IPS DF 6.9 (cell line): Measurements from ENCODE around the gene PRMT9.

Experiments
- DNase-seq: peaks from one replicate; pipeline ENCODE4 v3.0.0-alpha.2; 2013; ENCODE audit warnings: low read depth, low spot score
- H3K27ac ChIP-seq: one replicate; pipeline ENCODE4 v1.5.1; 2013; ENCODE audit warnings: low read length, control low read depth
- H3K27me3 ChIP-seq: 2 replicates; pipeline ENCODE4 v1.6.1; 2013; ENCODE audit warnings: mild to moderate bottlenecking, low read length; ENCODE audit not compliant: control insufficient read depth, insufficient read depth
- H3K36me3 ChIP-seq: 2 replicates; pipeline ENCODE4 v1.6.1; 2013; ENCODE audit warnings: low read length; ENCODE audit not compliant: control insufficient read depth, insufficient read depth
- H3K4me1 ChIP-seq: 2 replicates; pipeline ENCODE4 v1.6.1; 2013; ENCODE audit warnings: low read length; ENCODE audit not compliant: control insufficient read depth, insufficient read depth
- H3K4me3 ChIP-seq: 2 replicates; pipeline ENCODE4 v1.5.1; 2013; ENCODE audit warnings: mild to moderate bottlenecking, low read length
- H3K9me3 ChIP-seq: 2 replicates; pipeline ENCODE4 v1.6.1; 2013; ENCODE audit warnings: low read length, inconsistent platforms; ENCODE audit not compliant: control insufficient read depth, insufficient read depth
- WGBS: extraction: QIAGEN DNeasy Blood & Tissue Kit; methylation state at CpG from one replicate; pipeline ENCODE4 v1.1.7; 2013; ENCODE audit warnings: mixed read lengths, missing lambda C conversion rate; ENCODE audit not compliant: insufficient read length, insufficient coverage; 5-methylcytosine and 5-hydroxymethylcytosine counted together

Gene PRMT9

GRCh38 chr4:147640331-147640730 is 43.6 kb downstream of the PRMT9 start:
- no peaks in the 10 kb centered on the region for H3K36me3 ChIP-seq
- no peak overlapping the region for H3K27ac ChIP-seq
- no peaks in the 10 kb centered on the region for H3K4me1 ChIP-seq
- WGBS, result no CpG with 5 or more reads among the region's 1 CpG
- H3K4me3 ChIP-seq, result no peak overlapping the region
- H3K27me3 ChIP-seq, result no peaks in the 10 kb centered on the region
- H3K9me3 ChIP-seq, result no peaks in the 10 kb centered on the region
- DNase-seq, result no peak

DNA sequence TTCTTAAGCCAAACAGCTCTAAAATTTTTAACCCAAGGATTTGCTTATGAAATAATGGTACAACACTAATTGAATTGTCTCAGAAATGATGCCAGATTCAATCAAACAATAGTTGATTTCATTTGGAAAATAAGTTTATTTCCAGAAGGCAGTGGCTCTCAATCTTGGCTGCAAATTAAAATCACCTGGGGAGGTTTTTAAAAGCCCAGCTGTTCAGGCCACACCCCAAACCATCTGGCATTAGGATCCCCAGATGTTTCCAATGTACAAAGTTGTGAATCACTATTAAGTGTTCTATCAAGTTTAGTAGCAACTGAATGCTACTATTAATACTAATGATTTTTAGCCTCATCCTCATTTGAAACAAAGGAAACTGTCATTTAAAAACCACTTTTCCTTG is 44.6 kb downstream of the PRMT9 start:
- H3K27ac ChIP-seq, result no peak overlapping the region
- DNase-seq, result no peak
- H3K36me3 ChIP-seq, result no peaks in the 10 kb centered on the region
- H3K4me3 ChIP-seq, result no peak overlapping the region
- H3K27me3 ChIP-seq, result no peaks in the 10 kb centered on the region
- H3K9me3 ChIP-seq, result no peaks in the 10 kb centered on the region
- H3K4me1 ChIP-seq, result no peaks in the 10 kb centered on the region

DNA sequence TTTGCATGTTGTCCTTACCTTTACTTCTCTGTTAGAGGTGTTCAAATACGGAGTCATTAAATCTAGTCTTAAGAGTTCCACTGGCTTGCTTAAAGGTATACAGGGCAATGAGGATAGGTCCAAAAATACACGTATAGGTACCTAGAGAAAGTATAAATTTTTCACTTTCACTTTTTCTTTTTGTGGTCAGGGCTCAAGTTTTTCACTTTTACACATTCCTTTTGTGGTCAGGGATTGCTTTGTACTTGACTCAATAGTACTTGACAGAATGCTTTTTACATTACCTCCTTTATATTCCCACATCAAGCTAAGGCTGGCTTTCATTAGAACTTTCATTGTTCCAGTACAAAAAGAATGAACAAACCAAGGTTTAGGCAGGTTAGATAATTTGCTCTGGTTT is 45.0 kb downstream of the PRMT9 start:
- no peaks in the 10 kb centered on the region for H3K27me3 ChIP-seq
- no peaks in the 10 kb centered on the region; the same call in 1 of the 2 replicates for H3K36me3 ChIP-seq
- no peak for DNase-seq
- H3K4me3 ChIP-seq, result no peak overlapping the region
- H3K9me3 ChIP-seq, result no peaks in the 10 kb centered on the region
- no peaks in the 10 kb centered on the region for H3K4me1 ChIP-seq
- H3K27ac ChIP-seq, result no peak overlapping the region
- no CpG with 5 or more reads among the region's 2 CpGs for WGBS

DNA sequence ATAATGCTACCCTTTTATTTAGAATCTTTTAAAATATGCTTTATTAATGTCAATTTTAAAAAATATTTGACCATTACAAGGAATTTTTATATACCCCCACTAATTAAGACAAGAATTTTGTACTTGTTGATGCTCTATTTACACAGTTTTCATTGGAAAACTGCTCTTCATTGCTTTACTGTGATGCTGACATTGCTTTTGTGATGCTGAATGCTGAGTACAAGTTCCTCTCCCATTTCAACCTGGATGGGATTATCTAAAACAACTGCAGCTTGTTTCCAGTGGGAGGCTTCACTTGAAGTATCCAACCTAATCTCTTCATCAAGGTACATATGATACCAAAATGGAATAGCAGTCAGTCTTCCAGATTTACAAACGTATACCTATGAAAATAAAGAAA is 45.6 kb downstream of the PRMT9 start:
- DNase-seq, result no peak
- Histone ChIP-seq H3K27me3 (no peaks in the 10 kb centered on the region), H3K4me1 (no peaks in the 10 kb centered on the region), H3K36me3 (no peaks in the 10 kb centered on the region; the same call in 1 of the 2 replicates), H3K27ac (no peak overlapping the region), H3K9me3 (no peaks in the 10 kb centered on the region), H3K4me3 (no peak overlapping the region)
- WGBS, result no CpG with 5 or more reads among the region's 1 CpG

- Histone ChIP-seq H3K4me3 (no peak overlapping the region), H3K9me3 (no peaks in the 10 kb centered on the region), H3K4me1 (no peaks in the 10 kb centered on the region), H3K27me3 (no peaks in the 10 kb centered on the region), H3K36me3 (no peaks in the 10 kb centered on the region; the same call in 1 of the 2 replicates), H3K27ac (no peak overlapping the region)
- DNase-seq, result no peak
Measured at GRCh38 chr4:147635348-147635747, 48.6 kb downstream of the PRMT9 start.

GRCh38 chr4:147633643-147634042 is 50.3 kb downstream of the PRMT9 start:
- no peak overlapping the region for H3K27ac ChIP-seq

GRCh38 chr4:147633113-147633512 is 50.9 kb downstream of the PRMT9 start:
- Histone ChIP-seq H3K36me3 (no peaks in the 10 kb centered on the region; the same call in 1 of the 2 replicates), H3K4me3 (no peak overlapping the region), H3K27ac (no peak overlapping the region), H3K9me3 (no peaks in the 10 kb centered on the region), H3K27me3 (no peaks in the 10 kb centered on the region), H3K4me1 (no peaks in the 10 kb centered on the region)
- WGBS, result no CpG with 5 or more reads among the region's 3 CpGs
- DNase-seq, result no peak

More at GRCh38 chr4:147633643-147634042, 50.3 kb downstream of the PRMT9 start:
- no peaks in the 10 kb centered on the region for H3K27me3 ChIP-seq
- H3K4me3 ChIP-seq, result no peak overlapping the region
- no peak for DNase-seq
- H3K4me1 ChIP-seq, result no peaks in the 10 kb centered on the region
- H3K9me3 ChIP-seq, result no peaks in the 10 kb centered on the region
- no peaks in the 10 kb centered on the region; the same call in 1 of the 2 replicates for H3K36me3 ChIP-seq
- WGBS, result no CpG with 5 or more reads among the region's 1 CpG

DNA sequence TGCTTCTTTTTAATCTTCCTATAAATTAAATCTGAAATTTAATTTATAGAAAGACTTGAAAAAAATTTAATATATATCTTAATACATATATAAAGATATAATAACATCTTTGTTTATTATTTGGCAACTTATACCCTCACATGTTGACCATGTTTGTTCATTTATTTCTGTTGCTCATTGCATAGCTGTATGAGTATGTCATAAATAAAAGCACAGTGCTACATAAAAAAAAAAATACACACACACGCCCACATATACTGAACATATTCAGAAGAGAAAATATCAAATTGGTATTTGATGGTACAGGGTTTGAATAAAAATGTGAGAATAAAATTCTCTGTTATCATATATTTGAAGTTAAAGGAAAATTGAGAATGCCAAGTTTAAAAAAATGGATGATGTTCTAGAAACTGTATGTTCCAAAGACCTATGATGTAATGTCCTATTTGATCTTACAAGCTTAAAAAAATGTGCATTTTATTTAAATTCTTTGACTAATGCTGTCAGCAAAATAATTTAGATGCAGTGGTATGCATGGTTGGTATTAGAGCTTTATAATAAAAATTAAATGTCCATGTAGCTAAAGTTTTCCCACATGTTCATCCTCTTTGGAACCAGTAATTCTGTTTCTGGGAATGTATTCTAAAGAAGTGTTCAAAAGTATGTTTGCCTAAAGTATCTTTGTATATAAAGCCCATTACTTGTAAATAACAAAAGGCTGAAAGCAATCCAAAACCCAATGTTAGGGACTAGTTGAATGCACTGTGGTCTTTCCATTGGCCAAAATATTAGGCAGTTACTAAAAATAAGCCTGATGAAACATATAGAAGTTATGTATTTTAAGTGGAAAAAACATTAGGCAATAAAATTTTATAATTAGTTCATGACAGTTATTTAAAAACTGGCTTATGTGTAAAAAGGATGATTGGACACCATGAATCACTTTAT is 53.9 kb downstream of the PRMT9 start:
- Histone ChIP-seq H3K27me3 (no peaks in the 10 kb centered on the region), H3K4me3 (no peak overlapping the region), H3K36me3 (peaks cover 3% of the 10 kb centered on the region; the same call in 1 of the 2 replicates), H3K9me3 (no peaks in the 10 kb centered on the region), H3K27ac (no peak overlapping the region), H3K4me1 (peaks cover 3% of the 10 kb centered on the region; the same call in 1 of the 2 replicates)
- no CpG with 5 or more reads among the region's 1 CpG for WGBS
- DNase-seq, result no peak

GRCh38 chr4:147628415-147628814 is 55.5 kb downstream of the PRMT9 start:
- Histone ChIP-seq H3K9me3 (no peaks in the 10 kb centered on the region), H3K4me1 (peaks cover 3% of the 10 kb centered on the region; the same call in 1 of the 2 replicates), H3K27me3 (no peaks in the 10 kb centered on the region), H3K4me3 (no peak overlapping the region), H3K27ac (no peak overlapping the region), H3K36me3 (peaks cover 3% of the 10 kb centered on the region; the same call in 1 of the 2 replicates)
- WGBS, result no CpG with 5 or more reads among the region's 3 CpGs
- no peak for DNase-seq

GRCh38 chr4:147626903-147627302 is 57.1 kb downstream of the PRMT9 start:
- peaks cover 3% of the 10 kb centered on the region; the same call in 1 of the 2 replicates for H3K36me3 ChIP-seq
- H3K4me3 ChIP-seq, result no peak overlapping the region
- H3K27me3 ChIP-seq, result no peaks in the 10 kb centered on the region
- DNase-seq, result no peak
- WGBS, result no CpG with 5 or more reads among the region's 4 CpGs
- no peaks in the 10 kb centered on the region for H3K9me3 ChIP-seq
- peaks cover 3% of the 10 kb centered on the region; the same call in 1 of the 2 replicates for H3K4me1 ChIP-seq
- no peak overlapping the region for H3K27ac ChIP-seq
